Suprapubic skin (tissue), 4 donors: ENCODE data around the gene HS3ST2. TPM values are rescaled to one million over a fixed set of nuclear protein-coding genes. Genes with fewer than 3 reads are reported as not detected.

Experiments
- DNase-seq, 2 donors: peaks; one replicate each; pipeline ENCODE4 v3.0.0-alpha.2; 2019; ENCODE audit warnings: low spot score in 2 of 2
- H3K27ac ChIP-seq: fragments of 200-600 bp; sonication (generic); one replicate; pipeline ENCODE4 v1.5.1; 2019
- H3K27me3 ChIP-seq: fragments of 200-600 bp; sonication (generic); one replicate; pipeline ENCODE4 v1.5.1; 2019
- H3K36me3 ChIP-seq: fragments of 200-600 bp; sonication (generic); one replicate; pipeline ENCODE4 v1.5.1; 2019
- H3K4me1 ChIP-seq: fragments of 200-600 bp; sonication (generic); one replicate; pipeline ENCODE4 v1.5.1; 2019
- H3K4me3 ChIP-seq: fragments of 200-600 bp; sonication (generic); one replicate; pipeline ENCODE4 v1.5.1; 2019; ENCODE audit warnings: mild to moderate bottlenecking
- H3K9me3 ChIP-seq: fragments of 200-600 bp; sonication (generic); one replicate; pipeline ENCODE4 v1.5.1; 2019
- CTCF ChIP-seq, 2 donors: fragments of 200-600 bp in 1 of 2; fragments of 450-650 bp in 1 of 2; sonication (generic) in 1 of 2; IDR thresholded peaks; one replicate each; pipeline ENCODE4 v1.5.1; 2016 to 2019; ENCODE audit warnings: antibody characterized with exemption in 2 of 2, mild to moderate bottlenecking in 1 of 2, moderate library complexity in 1 of 2
- EP300 ChIP-seq: sonication (generic); formaldehyde crosslinking; IDR thresholded peaks from one replicate; pipeline ENCODE4 v1.6.1; 2017; ENCODE audit warnings: antibody characterized with exemption
- POLR2A ChIP-seq, 2 donors: fragments of 450-650 bp; IDR thresholded peaks; one replicate each; pipeline ENCODE4 v1.6.1; 2017; ENCODE audit warnings: antibody characterized with exemption in 2 of 2, mild to moderate bottlenecking in 2 of 2, moderate library complexity in 2 of 2
- POLR2AphosphoS5 ChIP-seq, 3 donors: sonication (generic); formaldehyde crosslinking; IDR thresholded peaks; one replicate each; pipeline ENCODE4 v1.6.1; 2017; ENCODE audit warnings: antibody characterized with exemption in 3 of 3
- WGBS: methylation state at CpG from one replicate; pipeline ENCODE4 v1.1.5; 2018; 5-methylcytosine and 5-hydroxymethylcytosine counted together
- total RNA-seq, 4 donors: library from RNA; depleted of rRNA; stranded (reverse); fragments of >200 nt; gene quantifications; one replicate each; pipeline ENCODE4 v1.1.0, GENCODE V29; 2016

The HS3ST2 gene
- total RNA-seq, 4 donors from 2014 or later: 0.30 to 1.7 (median 1.2) TPM

GRCh38 chr16:22799113-22799512, 14.8 kb upstream of the HS3ST2 start:
- no peak for DNase-seq
- no peak for TF ChIP-seq CTCF (IDR thresholded peaks at IDR 0.05)
- TF ChIP-seq POLR2A (IDR thresholded peaks at IDR 0.05): no peak
- TF ChIP-seq POLR2AphosphoS5 (IDR thresholded peaks at IDR 0.05): no peak
- no peak for TF ChIP-seq EP300
- WGBS: 86% methylated on average over 2 of the region's 2 CpGs
- no peaks in the 10 kb centered on the region for H3K4me1 ChIP-seq
- H3K9me3 ChIP-seq: no peaks in the 10 kb centered on the region
- no peak overlapping the region for H3K27ac ChIP-seq
- H3K4me3 ChIP-seq: no peak overlapping the region
- peaks cover 5% of the 10 kb centered on the region for H3K27me3 ChIP-seq
- no peaks in the 10 kb centered on the region for H3K36me3 ChIP-seq

- no peaks in the 10 kb centered on the region for H3K9me3 ChIP-seq
- no peak overlapping the region for H3K27ac ChIP-seq
- no peaks in the 10 kb centered on the region for H3K4me1 ChIP-seq
- H3K36me3 ChIP-seq: no peaks in the 10 kb centered on the region
- 83% methylated on average over 5 of the region's 5 CpGs for WGBS
- H3K27me3 ChIP-seq: peaks cover 9% of the 10 kb centered on the region
- TF ChIP-seq EP300 (no peak), POLR2AphosphoS5 (IDR thresholded peaks at IDR 0.05) (no peak), CTCF (IDR thresholded peaks at IDR 0.05) (no peak), POLR2A (IDR thresholded peaks at IDR 0.05) (no peak)
- no peak overlapping the region for H3K4me3 ChIP-seq
- no peak for DNase-seq
Observed at GRCh38 chr16:22804893-22805292, 9.1 kb upstream of the HS3ST2 start.

GRCh38 chr16:22805326-22805725, 8.6 kb upstream of the HS3ST2 start:
- DNase-seq: no peak
- H3K4me3 ChIP-seq: no peak overlapping the region
- H3K27me3 ChIP-seq: peaks cover 9% of the 10 kb centered on the region
- no peaks in the 10 kb centered on the region for H3K36me3 ChIP-seq
- no peak overlapping the region for H3K27ac ChIP-seq
- H3K9me3 ChIP-seq: no peaks in the 10 kb centered on the region
- no peaks in the 10 kb centered on the region for H3K4me1 ChIP-seq
- no peak for TF ChIP-seq POLR2A (IDR thresholded peaks at IDR 0.05)
- TF ChIP-seq EP300: no peak
- no peak for TF ChIP-seq CTCF (IDR thresholded peaks at IDR 0.05)
- no peak for TF ChIP-seq POLR2AphosphoS5 (IDR thresholded peaks at IDR 0.05)

- Histone ChIP-seq H3K9me3 (no peaks in the 10 kb centered on the region), H3K36me3 (no peaks in the 10 kb centered on the region), H3K4me1 (no peaks in the 10 kb centered on the region), H3K4me3 (no peak overlapping the region), H3K27ac (no peak overlapping the region), H3K27me3 (peaks cover 9% of the 10 kb centered on the region)
- no peak for DNase-seq
- WGBS: 84% methylated on average over 8 of the region's 8 CpGs
- TF ChIP-seq POLR2A (IDR thresholded peaks at IDR 0.05): no peak
- no peak for TF ChIP-seq CTCF (IDR thresholded peaks at IDR 0.05)
- TF ChIP-seq EP300: no peak
- no peak for TF ChIP-seq POLR2AphosphoS5 (IDR thresholded peaks at IDR 0.05)
Observed at GRCh38 chr16:22806811-22807210, 7.2 kb upstream of the HS3ST2 start.

- Histone ChIP-seq H3K27ac (no peak overlapping the region), H3K9me3 (no peaks in the 10 kb centered on the region), H3K27me3 (peaks cover 26% of the 10 kb centered on the region), H3K4me3 (no peak overlapping the region), H3K4me1 (peaks cover 16% of the 10 kb centered on the region), H3K36me3 (no peaks in the 10 kb centered on the region)
- no peak for DNase-seq
- TF ChIP-seq POLR2AphosphoS5 (IDR thresholded peaks at IDR 0.05) (no peak), EP300 (no peak), POLR2A (IDR thresholded peaks at IDR 0.05) (no peak), CTCF (IDR thresholded peaks at IDR 0.05) (no peak)
Observed at GRCh38 chr16:22810226-22810625, 3.7 kb upstream of the HS3ST2 start.
